SK-N-SH (cell line): Measurements from ENCODE around the gene C11orf65. TPM values are rescaled to one million over a fixed set of nuclear protein-coding genes. Genes with fewer than 3 reads are reported as not detected.
"Not testable (repeated sequence)": the region's sequence is repeated elsewhere in the genome, so short reads cannot be mapped to it uniquely, and the experiment has no call there.

Experiments
- CTCF ChIA-PET: fragments of 300-600, 350-600 bp; formaldehyde crosslinking; extraction: SDS; loops from one replicate; lab custom pipeline; 2021; lab: Yijun Ruan, JAX
- POLR2A ChIA-PET: fragments of 350-600 bp; sonication (Branson Sonifier 250); formaldehyde crosslinking; extraction: SDS; loops from one replicate; lab custom pipeline; 2020; ENCODE audit warnings: antibody characterized with exemption, inconsistent platforms; lab: Yijun Ruan, JAX
- DNase-seq: peaks from one replicate; pipeline ENCODE4 v3.0.0; 2012
- H2AFZ ChIP-seq: fragments of 200-600 bp; sonication (generic); 2 replicates; pipeline ENCODE4 v1.8.1; 2016; ENCODE audit warnings: antibody characterized with exemption, mild to moderate bottlenecking, low read depth
- H3F3A ChIP-seq: fragments of 200-600 bp; sonication (generic); replicated peaks from 2 replicates; pipeline ENCODE3; 2016; ENCODE audit warnings: antibody characterized with exemption, mild to moderate bottlenecking; ENCODE audit not compliant: insufficient read depth
- H3K27ac ChIP-seq, 2 experiments: fragments of 200-500 bp in 1 of 2; fragments of 200-600 bp in 1 of 2; sonication (Bioruptor generic) in 1 of 2; sonication (generic), shearing (Covaris generic) in 1 of 2; 2 replicates each; pipeline versions ENCODE4 v1.5.1 to v1.6.1; 2014 to 2016; ENCODE audit warnings: low read depth in 2 of 2, inconsistent platforms in 1 of 2, low read length in 1 of 2, mild to moderate bottlenecking in 1 of 2, mixed read lengths in 1 of 2
- H3K27me3 ChIP-seq: fragments of 200-600 bp; sonication (generic), shearing (Covaris generic); 2 replicates; pipeline ENCODE4 v1.6.1; 2016; ENCODE audit warnings: mixed run types; ENCODE audit not compliant: insufficient read depth
- H3K36me3 ChIP-seq, 2 experiments: fragments of 200-500 bp in 1 of 2; fragments of 200-600 bp in 1 of 2; sonication (Bioruptor generic) in 1 of 2; sonication (generic) in 1 of 2; replicated peaks in 1 of 2; 2 replicates each; pipeline versions ENCODE3 to v1.5.1; 2014 to 2016; ENCODE audit warnings: low read length in 1 of 2, mild to moderate bottlenecking in 1 of 2; ENCODE audit not compliant: insufficient read depth in 2 of 2, control insufficient read depth in 1 of 2
- H3K4me1 ChIP-seq, 2 experiments: fragments of 200-500 bp in 1 of 2; fragments of 200-600 bp in 1 of 2; sonication (Bioruptor generic) in 1 of 2; sonication (generic), shearing (Covaris generic) in 1 of 2; 2 replicates each; pipeline versions ENCODE4 v1.5.1 to v1.6.1; 2014 to 2016; ENCODE audit warnings: low read depth in 1 of 2, low read length in 1 of 2, mixed run types in 1 of 2; ENCODE audit not compliant: insufficient read depth in 2 of 2, control insufficient read depth in 1 of 2
- H3K4me2 ChIP-seq: fragments of 200-600 bp; sonication (generic), shearing (Covaris generic); 2 replicates; pipeline ENCODE4 v1.6.1; 2017; ENCODE audit warnings: mixed run types
- H3K4me3 ChIP-seq, 2 experiments: fragments of 200-500 bp in 1 of 2; fragments of 200-600 bp in 1 of 2; sonication (Bioruptor generic) in 1 of 2; sonication (generic), shearing (Covaris generic) in 1 of 2; 2 replicates each; pipeline versions ENCODE4 v1.5.1 to v1.8.1; 2014 to 2016; ENCODE audit warnings: low read depth in 2 of 2, inconsistent platforms in 1 of 2, low read length in 1 of 2, mild to moderate bottlenecking in 1 of 2, mixed read lengths in 1 of 2, moderate library complexity in 1 of 2
- H3K79me2 ChIP-seq: fragments of 200-600 bp; sonication (generic); 2 replicates; pipeline ENCODE4 v1.8.1; 2017; ENCODE audit warnings: mild to moderate bottlenecking; ENCODE audit not compliant: insufficient read depth
- H3K9ac ChIP-seq: fragments of 200-600 bp; sonication (generic); 2 replicates; pipeline ENCODE4 v1.6.1; 2017; ENCODE audit warnings: mixed run types
- H3K9me2 ChIP-seq: fragments of 200-600 bp; sonication (generic); 2 replicates; pipeline ENCODE4 v1.6.1; 2017; ENCODE audit warnings: mixed run types
- H3K9me3 ChIP-seq: fragments of 200-600 bp; sonication (generic); 2 replicates; pipeline ENCODE4 v1.6.1; 2017; ENCODE audit warnings: mixed run types, mild to moderate bottlenecking, moderate library complexity
- H4K20me1 ChIP-seq: fragments of 200-600 bp; sonication (generic); 2 replicates; pipeline ENCODE4 v1.6.1; 2017; ENCODE audit warnings: mild to moderate bottlenecking, mixed run types; ENCODE audit not compliant: insufficient read depth
- CTCF ChIP-seq: fragments of 200-600 bp; sonication (generic); IDR thresholded peaks from 2 replicates; pipeline ENCODE4 v1.6.1; 2017; ENCODE audit warnings: antibody characterized with exemption, mild to moderate bottlenecking, moderate library complexity
- EP300 ChIP-seq, 2 experiments: IDR thresholded peaks; 2 replicates each; pipeline versions ENCODE4 v1.4.0 to v1.6.1; 2012; ENCODE audit warnings: borderline replicate concordance in 1 of 2, low read depth in 1 of 2, low read length in 1 of 2
- EZH2phosphoT487 ChIP-seq: fragments of 200-600 bp; sonication (generic); IDR thresholded peaks from 2 replicates; pipeline ENCODE4 v1.6.1; 2017; ENCODE audit warnings: low read depth, mixed run types, mild to moderate bottlenecking, antibody characterized with exemption, moderate library complexity, borderline replicate concordance
- FOXJ3 ChIP-seq: sonication (generic); formaldehyde crosslinking; IDR thresholded peaks from 2 replicates; pipeline ENCODE4 v1.5.1; 2020; ENCODE audit warnings: mild to moderate bottlenecking, missing genetic modification reagents
- GATA2 ChIP-seq: sonication (generic); formaldehyde crosslinking; IDR thresholded peaks from 2 replicates; pipeline ENCODE4 v1.5.0; 2020; ENCODE audit warnings: mild to moderate bottlenecking, missing genetic modification reagents
- JUND ChIP-seq: IDR thresholded peaks from 2 replicates; pipeline ENCODE4 v1.4.0; 2012
- NFIC ChIP-seq: IDR thresholded peaks from 2 replicates; pipeline ENCODE4 v1.4.0; 2012; ENCODE audit warnings: borderline replicate concordance
- POLR2AphosphoS5 ChIP-seq: IDR thresholded peaks from 2 replicates; pipeline ENCODE4 v1.6.1; 2012; ENCODE audit warnings: low read depth, low read length
- RAD21 ChIP-seq: IDR thresholded peaks from 2 replicates; pipeline ENCODE4 v1.6.1; 2012; ENCODE audit warnings: mild to moderate bottlenecking, low read length
- RCOR1 ChIP-seq: fragments of 150-350 bp; IDR thresholded peaks from 2 replicates; pipeline ENCODE4 v1.6.1; 2017; ENCODE audit warnings: antibody characterized with exemption, low read length
- SIN3A ChIP-seq: IDR thresholded peaks from 2 replicates; pipeline ENCODE4 v1.6.1; 2012; ENCODE audit warnings: low read depth, mild to moderate bottlenecking, low read length, moderate library complexity, borderline replicate concordance
- TCF12 ChIP-seq: IDR thresholded peaks from 2 replicates; pipeline ENCODE4 v1.4.0; 2012
- TEAD4 ChIP-seq: IDR thresholded peaks from 2 replicates; pipeline ENCODE4 v1.4.0; 2012; ENCODE audit warnings: mild to moderate bottlenecking, borderline replicate concordance; ENCODE audit not compliant: insufficient read depth
- ZBTB33 ChIP-seq: IDR thresholded peaks from 2 replicates; pipeline ENCODE4 v1.4.0; 2012; ENCODE audit warnings: low read depth, borderline replicate concordance
- WGBS: methylation state at CpG from one replicate; pipeline ENCODE4 v1.1.6; 2017; ENCODE audit warnings: low lambda C conversion rate; 5-methylcytosine and 5-hydroxymethylcytosine counted together
- polyA plus RNA-seq, 3 experiments: library from polyadenylated mRNA; depleted of rRNA; stranded (reverse); fragments of >200 nt; gene quantifications; 2 replicates each; pipeline ENCODE4 v1.2.3, GENCODE V29; 2012
- TF ChIP-seq, protein P1 (sequence below): IDR thresholded peaks from 2 replicates; pipeline ENCODE4; 2012
- TF ChIP-seq, protein P2 (sequence below): IDR thresholded peaks from 2 replicates; pipeline ENCODE4 v1.6.1; 2012; ENCODE audit warnings: mild to moderate bottlenecking, low read depth, low read length, moderate library complexity

The C11orf65 gene
- polyA plus RNA-seq, 1 of the 3 experiments (the other 2 are of a cell fraction): 0.07 TPM

- no peaks in the 10 kb centered on the region for H3K79me2 ChIP-seq
- no peaks in the 10 kb centered on the region for H3K36me3 ChIP-seq
- 76% methylated on average over 2 of the region's 2 CpGs for WGBS
- POLR2A ChIA-PET: no interaction called here
- H3K9me3 ChIP-seq: peaks cover 4% of the 10 kb centered on the region; the same call in 1 of the 2 replicates
- no peak overlapping the region for H3K9ac ChIP-seq
- no peak overlapping the region for H2AFZ ChIP-seq
- no peaks in the 10 kb centered on the region for H4K20me1 ChIP-seq
- H3K27ac ChIP-seq: no peak overlapping the region
- TF ChIP-seq NFIC: no peak
- TF ChIP-seq TCF12: no peak
- no peak for TF ChIP-seq FOXJ3
- TF ChIP-seq, protein P1, sequence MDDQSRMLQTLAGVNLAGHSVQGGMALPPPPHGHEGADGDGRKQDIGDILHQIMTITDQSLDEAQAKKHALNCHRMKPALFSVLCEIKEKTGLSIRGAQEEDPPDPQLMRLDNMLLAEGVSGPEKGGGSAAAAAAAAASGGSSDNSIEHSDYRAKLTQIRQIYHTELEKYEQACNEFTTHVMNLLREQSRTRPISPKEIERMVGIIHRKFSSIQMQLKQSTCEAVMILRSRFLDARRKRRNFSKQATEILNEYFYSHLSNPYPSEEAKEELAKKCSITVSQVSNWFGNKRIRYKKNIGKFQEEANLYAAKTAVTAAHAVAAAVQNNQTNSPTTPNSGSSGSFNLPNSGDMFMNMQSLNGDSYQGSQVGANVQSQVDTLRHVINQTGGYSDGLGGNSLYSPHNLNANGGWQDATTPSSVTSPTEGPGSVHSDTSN: no peak
- TF ChIP-seq SIN3A: no peak
- TF ChIP-seq GATA2: no peak
- TF ChIP-seq JUND: no peak
- TF ChIP-seq, protein P2, sequence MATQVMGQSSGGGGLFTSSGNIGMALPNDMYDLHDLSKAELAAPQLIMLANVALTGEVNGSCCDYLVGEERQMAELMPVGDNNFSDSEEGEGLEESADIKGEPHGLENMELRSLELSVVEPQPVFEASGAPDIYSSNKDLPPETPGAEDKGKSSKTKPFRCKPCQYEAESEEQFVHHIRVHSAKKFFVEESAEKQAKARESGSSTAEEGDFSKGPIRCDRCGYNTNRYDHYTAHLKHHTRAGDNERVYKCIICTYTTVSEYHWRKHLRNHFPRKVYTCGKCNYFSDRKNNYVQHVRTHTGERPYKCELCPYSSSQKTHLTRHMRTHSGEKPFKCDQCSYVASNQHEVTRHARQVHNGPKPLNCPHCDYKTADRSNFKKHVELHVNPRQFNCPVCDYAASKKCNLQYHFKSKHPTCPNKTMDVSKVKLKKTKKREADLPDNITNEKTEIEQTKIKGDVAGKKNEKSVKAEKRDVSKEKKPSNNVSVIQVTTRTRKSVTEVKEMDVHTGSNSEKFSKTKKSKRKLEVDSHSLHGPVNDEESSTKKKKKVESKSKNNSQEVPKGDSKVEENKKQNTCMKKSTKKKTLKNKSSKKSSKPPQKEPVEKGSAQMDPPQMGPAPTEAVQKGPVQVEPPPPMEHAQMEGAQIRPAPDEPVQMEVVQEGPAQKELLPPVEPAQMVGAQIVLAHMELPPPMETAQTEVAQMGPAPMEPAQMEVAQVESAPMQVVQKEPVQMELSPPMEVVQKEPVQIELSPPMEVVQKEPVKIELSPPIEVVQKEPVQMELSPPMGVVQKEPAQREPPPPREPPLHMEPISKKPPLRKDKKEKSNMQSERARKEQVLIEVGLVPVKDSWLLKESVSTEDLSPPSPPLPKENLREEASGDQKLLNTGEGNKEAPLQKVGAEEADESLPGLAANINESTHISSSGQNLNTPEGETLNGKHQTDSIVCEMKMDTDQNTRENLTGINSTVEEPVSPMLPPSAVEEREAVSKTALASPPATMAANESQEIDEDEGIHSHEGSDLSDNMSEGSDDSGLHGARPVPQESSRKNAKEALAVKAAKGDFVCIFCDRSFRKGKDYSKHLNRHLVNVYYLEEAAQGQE: no peak
- TF ChIP-seq EZH2phosphoT487: no peak
- no peak for TF ChIP-seq ZBTB33
- no peak for TF ChIP-seq POLR2AphosphoS5
- no peak for TF ChIP-seq EP300 (IDR thresholded peaks at IDR 0.05; ENCODE audit: borderline replicate concordance in 1 of 2, low read depth in 1 of 2, low read length in 1 of 2)
- no peak for TF ChIP-seq CTCF
- TF ChIP-seq RAD21: no peak
- TF ChIP-seq RCOR1: no peak
- TF ChIP-seq TEAD4: no peak
- H3K4me3 ChIP-seq: no peak overlapping the region
- CTCF ChIA-PET: no interaction called here
- no peak for DNase-seq
- H3K27me3 ChIP-seq: no peaks in the 10 kb centered on the region
- no peaks in the 10 kb centered on the region for H3K9me2 ChIP-seq
- H3K4me2 ChIP-seq: no peak overlapping the region
- H3K4me1 ChIP-seq: no peaks in the 10 kb centered on the region
- no peaks in the 10 kb centered on the region for H3F3A ChIP-seq
Measured at GRCh38 chr11:108453207-108453835, 14.0 kb downstream of the C11orf65 start.

GRCh38 chr11:108441445-108441844 lies 25.9 kb downstream of the C11orf65 start:
- CTCF ChIA-PET: interaction anchor here (0.6 kb wide), 1 partner anchor 368 kb away, joined by 3 read pairs; no protein-coding TSS in a partner anchor
- H3K79me2 ChIP-seq, H3K27me3 ChIP-seq, H3K4me2 ChIP-seq, H3K36me3 ChIP-seq, H4K20me1 ChIP-seq, H3K27ac ChIP-seq, POLR2A ChIA-PET, H3K9me2 ChIP-seq, H3K9ac ChIP-seq, H3K9me3 ChIP-seq, H3K4me3 ChIP-seq, H3K4me1 ChIP-seq, DNase-seq, H3F3A ChIP-seq, H2AFZ ChIP-seq: not testable (repeated sequence)
- WGBS: 60% methylated on average over 4 of the region's 4 CpGs
